ENCODE data around the gene CYP24A1. TPM values are rescaled to one million over a fixed set of nuclear protein-coding genes. Genes with fewer than 3 reads are reported as not detected.
A peak's percentile ranks its signal among the peaks of the same experiment; 100 is the strongest.

The CYP24A1 gene
- 0.95 TPM in 1 of 2 replicates, not detected in the other for total RNA-seq (2014; rRNA removed; shearing (Covaris generic))

GRCh38 chr20:54173653-54174456 lies at the start of gene CYP24A1:
CYP24A1 (minus strand) TSS chr20:54173986; CDS start chr20:54173579, 407 bp downstream.
- DNase-seq (ENCODE audit: low spot score), result no peak

DNA sequence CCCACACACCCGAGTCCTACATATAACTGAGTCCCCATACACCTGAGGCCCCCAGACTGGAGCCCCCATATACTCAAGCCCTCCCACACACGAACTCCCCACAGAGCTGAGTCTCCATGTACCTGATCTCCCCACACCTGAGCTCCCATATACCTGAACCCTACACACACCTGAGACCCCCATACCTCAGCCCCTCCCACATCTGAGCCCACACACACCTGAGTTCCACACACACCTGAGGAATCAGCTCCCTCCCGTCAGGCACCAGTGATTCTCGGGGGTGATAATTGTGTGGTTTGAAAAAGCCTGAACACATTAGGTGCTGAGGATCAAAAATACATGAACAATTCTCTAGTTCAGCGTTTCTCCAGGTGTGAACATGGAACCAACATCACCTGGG lies 49.5 kb upstream of the CYP24A1 start:
- no peak for DNase-seq (ENCODE audit: low spot score)

- DNase-seq (ENCODE audit: low spot score), result no peak
Observed at GRCh38 chr20:54221996-54222890, 48.5 kb upstream of the CYP24A1 start.

DNA sequence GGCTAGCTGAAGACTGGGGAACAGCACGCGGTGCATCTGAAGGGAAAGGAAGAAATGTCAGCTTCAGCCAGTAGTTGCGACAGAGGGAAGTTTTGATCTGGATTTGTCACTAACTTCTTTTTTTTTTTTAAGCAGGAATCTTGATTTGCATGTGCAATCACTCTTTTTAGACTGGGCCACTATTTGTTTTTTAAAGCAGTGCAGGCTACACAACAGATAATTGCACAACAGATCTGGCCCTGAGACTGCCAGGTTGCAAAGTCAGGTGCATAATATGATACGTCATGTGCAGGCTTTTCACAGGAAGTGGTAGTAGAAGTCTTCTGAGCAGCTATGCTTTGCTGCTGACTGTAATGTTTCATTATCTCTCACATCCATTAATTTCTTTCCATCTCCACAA lies 47.6 kb upstream of the CYP24A1 start:
- DNase-seq (ENCODE audit: low spot score), result no peak

DNA sequence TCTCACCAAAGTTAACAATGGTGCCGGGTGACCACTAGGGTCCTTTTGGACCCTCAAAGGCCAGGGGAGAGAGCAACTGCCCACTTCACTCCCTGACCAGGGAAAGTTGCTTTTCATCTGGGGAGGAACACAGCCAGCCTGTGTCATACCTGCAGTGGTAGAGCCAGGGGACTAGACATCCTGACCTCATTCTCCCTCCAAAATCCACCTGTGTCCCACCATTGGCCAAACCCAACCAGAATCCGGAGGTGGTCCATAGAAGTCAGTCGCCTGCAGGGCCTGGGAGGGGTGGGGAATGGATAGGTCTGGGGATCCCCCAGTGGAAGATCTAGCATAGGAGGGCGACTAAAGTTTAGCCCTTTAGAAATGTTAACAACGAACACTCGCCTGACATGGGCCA lies 46.9 kb upstream of the CYP24A1 start:
- DNase-seq (ENCODE audit: low spot score), result no peak

- peak; percentile 43 for DNase-seq (ENCODE audit: low spot score)
Observed at GRCh38 chr20:54219751-54220426, 46.1 kb upstream of the CYP24A1 start.

DNA sequence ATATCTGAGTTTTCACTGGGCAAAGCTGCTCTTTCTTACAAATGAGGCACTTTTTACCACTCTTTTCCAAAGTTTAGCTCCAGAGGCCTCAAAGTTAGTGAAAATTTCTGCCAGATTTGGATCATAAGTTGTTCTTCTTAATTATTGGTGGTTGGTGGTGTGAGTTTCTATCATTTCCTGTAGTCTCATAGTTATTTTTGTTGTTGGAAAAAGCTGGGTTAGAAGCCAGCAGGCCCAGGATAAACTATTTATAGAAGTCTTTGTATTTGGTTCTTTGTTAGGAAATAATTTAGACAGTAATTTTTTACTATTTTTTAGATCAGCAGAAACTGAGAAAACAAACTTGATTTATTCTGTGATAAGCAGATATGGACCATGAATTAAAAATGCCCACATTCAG lies 44.7 kb upstream of the CYP24A1 start:
- no peak for DNase-seq (ENCODE audit: low spot score)

- DNase-seq (ENCODE audit: low spot score), result no peak
Observed at GRCh38 chr20:54217762-54218161, 44.0 kb upstream of the CYP24A1 start.

DNA sequence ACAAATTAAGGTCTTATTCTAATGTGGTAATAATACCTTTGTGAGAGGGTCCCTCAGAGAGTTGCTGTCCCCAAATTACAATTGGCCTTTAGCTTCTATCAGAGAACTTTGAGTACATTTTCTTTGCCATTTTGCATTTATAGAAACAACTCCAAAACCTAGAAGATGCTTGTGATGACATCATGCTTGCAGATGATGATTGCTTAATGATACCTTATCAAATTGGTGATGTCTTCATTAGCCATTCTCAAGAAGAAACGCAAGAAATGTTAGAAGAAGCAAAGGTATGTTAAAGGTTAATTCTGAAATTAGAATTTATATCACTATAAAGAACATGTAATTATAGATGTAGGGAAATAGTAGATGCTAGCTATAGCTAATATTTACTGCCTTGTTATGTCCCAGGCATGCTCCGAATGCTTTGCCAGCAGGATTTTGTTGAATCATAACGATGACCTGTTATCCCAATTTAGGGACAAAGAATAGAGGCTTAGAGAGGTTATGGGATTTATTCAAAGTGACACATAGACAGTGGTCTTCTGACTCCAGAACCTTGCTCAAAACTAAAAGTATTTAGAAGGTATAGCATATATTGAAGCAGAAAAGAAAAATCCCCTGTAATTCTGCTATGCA lies 41.5 kb upstream of the CYP24A1 start:
- DNase-seq (ENCODE audit: low spot score), result no peak

GRCh38 chr20:54214566-54214965 lies 40.8 kb upstream of the CYP24A1 start:
- DNase-seq (ENCODE audit: low spot score), result no peak

DNA sequence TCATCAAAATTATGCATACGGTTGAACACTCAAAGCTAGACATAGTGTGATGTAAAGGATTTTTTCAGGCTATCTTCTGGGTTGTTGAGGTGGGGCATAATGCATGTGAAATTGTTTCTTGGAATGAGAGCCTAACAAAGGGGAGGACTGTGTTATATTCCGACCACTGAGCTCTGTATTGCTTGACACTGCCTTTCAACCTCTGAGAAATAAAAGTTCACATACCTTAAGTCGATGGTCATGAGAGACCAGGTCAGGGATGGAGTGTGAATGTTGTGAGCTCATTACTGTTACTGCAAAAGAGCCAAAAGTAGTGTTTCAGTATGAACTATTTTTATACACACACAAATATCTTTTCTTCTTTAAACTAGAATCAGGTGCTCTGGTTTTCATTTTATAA lies 39.1 kb upstream of the CYP24A1 start:
- no peak for DNase-seq (ENCODE audit: low spot score)

DNA sequence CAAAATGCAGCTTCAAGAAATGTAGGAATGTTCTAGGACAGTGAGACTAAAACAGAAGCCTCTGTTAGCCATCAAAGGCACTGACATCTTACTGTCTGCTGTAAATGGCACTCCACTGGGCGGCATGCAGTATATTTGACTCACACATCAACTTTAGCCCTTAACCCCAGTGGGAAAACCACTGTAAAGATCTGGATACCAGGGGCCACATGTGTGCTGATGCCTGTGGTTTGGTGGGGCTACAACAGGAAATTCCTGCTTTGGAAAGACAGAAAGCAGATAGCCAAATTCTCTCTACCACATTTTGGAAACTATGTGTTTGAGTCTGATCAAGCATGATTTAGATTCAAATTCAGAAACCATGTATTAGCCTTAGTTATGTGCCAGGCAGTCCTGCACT lies 38.4 kb upstream of the CYP24A1 start:
- no peak for DNase-seq (ENCODE audit: low spot score)

DNA sequence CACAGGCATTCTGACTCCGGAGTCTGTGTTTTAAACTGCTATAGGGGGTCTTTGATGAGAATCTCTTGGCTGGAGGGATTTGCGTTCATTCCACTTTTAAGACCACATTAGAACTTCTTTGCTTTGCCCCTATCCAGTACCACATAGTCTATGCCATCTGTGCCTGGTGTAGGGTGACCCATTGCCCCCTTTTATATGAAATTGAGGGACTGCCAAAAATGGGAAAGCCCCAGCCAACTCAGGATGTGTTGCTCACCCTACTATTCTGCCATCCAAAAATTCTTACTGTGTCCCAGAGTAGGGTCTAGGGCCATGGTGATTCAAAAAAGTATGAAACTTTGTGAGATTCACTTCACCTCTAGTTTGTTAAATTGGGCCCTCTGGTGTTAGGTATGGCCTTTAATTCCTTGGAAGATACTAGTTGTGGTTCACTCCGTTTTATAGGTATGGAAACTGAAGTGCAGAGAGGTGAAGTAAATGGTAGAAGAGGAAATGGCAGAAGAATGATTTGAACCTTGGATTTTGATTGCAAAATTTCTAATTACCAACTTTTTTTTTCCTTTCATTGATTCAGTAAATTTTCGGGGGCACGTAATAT lies 35.5 kb upstream of the CYP24A1 start:
- no peak for DNase-seq (ENCODE audit: low spot score)

DNA sequence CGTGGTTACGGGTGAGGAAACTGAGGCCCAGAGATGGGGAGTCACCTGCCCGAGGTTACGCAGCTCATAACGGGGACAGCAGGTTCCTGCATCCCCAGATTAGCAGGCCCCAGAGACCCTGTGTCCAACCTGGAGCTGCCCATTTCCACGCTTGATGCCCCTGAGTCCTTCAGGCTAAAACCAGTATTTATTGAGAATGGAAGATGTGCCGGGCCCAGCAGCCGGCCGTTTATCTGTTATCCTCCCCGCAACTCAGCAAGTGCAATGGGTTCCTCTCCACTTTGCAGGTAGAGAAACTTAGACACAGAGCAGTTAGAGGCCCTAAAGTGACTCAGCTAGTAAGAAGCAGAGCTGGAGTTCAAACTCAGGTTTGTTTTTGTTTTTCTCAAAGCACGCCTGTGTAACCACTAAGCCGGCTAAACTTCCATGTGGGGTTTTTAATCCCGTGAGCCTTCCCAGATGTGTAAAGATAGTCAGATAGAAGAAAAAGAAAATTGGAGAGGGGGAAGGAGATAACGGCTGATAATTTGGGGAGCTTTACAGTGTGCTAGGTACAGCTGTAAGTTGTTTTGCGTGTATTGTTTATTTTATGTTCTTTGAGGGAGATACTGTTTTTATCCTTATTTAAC lies 34.9 kb upstream of the CYP24A1 start:
- peak; percentile 47 for DNase-seq (ENCODE audit: low spot score)

GRCh38 chr20:54207743-54208547 lies 34.2 kb upstream of the CYP24A1 start, which contains the start of gene PFDN4:
PFDN4 (plus strand) TSS chr20:54208087; CDS start chr20:54208101, 14 bp downstream.
- DNase-seq (ENCODE audit: low spot score), result peak; percentile 69

- no peak for DNase-seq (ENCODE audit: low spot score)
Observed at GRCh38 chr20:54207053-54207742, 33.4 kb upstream of the CYP24A1 start.

GRCh38 chr20:54205450-54205849 lies 31.7 kb upstream of the CYP24A1 start:
- no peak for DNase-seq (ENCODE audit: low spot score)

DNA sequence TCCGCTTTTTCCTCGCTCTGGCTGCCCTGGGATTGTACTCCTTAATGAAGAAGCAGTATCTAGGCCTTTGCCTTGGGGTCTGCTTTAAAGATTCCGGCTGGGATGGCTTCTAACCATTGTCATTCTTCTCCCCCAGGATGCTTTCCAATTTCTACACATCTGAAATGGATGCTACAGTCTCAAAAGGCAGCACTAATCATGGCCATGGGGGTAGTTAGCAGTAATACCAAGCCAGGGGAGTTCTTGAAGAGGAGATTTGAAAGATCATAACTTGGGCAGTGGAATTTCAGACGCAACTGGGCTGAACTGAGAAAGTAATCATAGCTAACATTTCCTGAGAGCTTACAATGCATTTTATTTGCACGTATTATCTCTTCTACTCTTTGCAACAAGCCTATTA lies 30.7 kb upstream of the CYP24A1 start:
- DNase-seq (ENCODE audit: low spot score), result no peak

GRCh38 chr20:54204063-54204462 lies 30.3 kb upstream of the CYP24A1 start:
- DNase-seq (ENCODE audit: low spot score), result no peak
